CD4-positive, alpha-beta T cell treated with Interleukin-10 for 1 hour (primary cell): Measurements from ENCODE around the gene ULK2.

Source experiments
- DNase-seq: peaks from one replicate; pipeline ENCODE4 v3.0.0-alpha.2; 2020

Gene ULK2

GRCh38 chr17:19744922-19745757, 122.6 kb downstream of the ULK2 start:
- peak; percentile 83 for DNase-seq

DNA sequence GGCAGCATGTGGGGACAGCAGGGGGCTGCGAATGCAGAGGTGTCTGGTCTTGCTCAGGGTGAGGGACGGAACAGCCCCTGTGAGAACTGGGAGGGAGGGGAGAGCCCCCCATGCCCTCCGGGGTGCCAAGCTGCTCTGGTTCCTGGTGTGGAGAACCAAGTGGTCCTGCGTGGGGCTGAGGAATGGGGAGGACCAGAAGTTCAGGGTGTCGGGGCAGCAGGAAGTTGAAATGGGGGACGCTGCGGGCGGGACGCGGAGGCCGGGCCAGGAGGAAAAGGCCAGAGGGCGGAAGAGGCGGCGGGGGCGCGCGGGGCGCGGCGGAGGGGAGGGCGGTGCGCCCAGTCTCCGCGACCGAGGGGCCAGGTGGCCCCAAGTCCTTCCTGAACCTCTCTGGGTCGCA, 123.2 kb downstream of the ULK2 start:
- DNase-seq: no peak

GRCh38 chr17:19743101-19744100, 124.3 kb downstream of the ULK2 start:
- DNase-seq: no peak

DNA sequence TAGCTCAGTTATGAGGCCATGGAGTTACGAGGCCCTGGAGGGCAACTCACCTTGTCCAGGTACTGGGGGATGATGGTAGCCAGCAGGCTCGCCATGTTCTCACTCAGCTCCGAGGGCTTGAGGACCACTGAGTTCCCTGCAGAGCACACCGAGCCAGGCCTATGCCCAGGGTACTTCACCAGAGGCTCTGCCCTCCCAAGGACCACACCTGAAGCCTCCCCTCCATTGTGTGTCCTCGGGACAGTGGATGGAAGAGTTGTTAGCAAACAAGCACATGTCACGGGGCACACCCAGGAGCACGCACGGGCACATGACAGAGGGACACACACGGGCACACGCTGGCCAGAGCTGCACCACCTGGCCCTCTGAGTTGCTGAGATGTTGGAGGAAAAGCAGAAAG, 125.2 kb downstream of the ULK2 start:
- DNase-seq: no peak

DNA sequence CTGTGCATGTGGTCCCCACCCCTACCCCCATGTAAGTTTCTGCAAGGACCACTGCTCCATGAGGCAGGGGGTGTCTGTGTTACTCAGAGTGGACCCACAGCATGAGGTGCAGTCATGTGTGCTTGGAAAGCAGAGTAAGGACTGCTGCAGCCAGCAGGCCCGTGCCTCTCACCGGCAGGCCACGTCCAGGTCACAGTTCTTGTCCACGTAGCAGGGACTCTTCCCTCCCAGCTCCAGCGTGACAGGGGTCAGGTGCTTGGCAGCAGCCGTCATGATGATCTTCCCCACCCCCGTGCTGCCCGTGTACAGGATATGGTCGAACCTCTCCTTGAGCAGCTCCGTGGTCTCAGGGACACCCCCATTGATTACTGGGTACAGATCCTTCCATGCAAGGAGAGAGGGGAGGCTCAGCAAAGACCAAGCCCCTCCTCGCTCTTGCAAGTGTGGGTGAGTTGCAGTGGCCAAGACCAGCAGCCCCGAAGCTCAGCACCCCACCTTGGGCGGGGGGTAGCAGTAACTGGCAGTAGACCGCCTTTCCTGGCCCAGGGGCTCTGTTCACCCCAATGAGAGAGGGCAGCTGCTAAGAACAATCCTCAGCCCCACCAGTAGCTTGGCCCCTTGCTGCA, 125.8 kb downstream of the ULK2 start:
- no peak for DNase-seq

DNA sequence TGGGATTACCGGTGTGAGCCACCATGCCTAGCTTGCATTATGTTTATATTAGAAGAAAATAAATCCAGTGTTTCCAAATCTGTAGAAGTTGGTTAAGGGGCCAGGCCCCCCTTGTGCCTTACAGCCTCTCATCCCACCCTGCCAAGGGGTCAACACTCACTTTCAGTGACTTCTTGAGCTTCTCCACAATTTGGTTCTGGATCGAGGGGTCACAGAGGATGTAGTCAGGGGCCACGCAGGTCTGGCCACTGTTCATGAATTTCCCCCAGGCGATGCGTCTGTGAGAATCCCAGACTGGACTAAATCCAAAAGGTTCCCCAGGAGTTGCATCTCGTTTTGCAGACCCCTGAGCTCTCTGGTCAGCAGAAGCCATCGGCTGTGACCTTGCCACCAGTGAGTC, 126.8 kb downstream of the ULK2 start:
- no peak for DNase-seq

DNA sequence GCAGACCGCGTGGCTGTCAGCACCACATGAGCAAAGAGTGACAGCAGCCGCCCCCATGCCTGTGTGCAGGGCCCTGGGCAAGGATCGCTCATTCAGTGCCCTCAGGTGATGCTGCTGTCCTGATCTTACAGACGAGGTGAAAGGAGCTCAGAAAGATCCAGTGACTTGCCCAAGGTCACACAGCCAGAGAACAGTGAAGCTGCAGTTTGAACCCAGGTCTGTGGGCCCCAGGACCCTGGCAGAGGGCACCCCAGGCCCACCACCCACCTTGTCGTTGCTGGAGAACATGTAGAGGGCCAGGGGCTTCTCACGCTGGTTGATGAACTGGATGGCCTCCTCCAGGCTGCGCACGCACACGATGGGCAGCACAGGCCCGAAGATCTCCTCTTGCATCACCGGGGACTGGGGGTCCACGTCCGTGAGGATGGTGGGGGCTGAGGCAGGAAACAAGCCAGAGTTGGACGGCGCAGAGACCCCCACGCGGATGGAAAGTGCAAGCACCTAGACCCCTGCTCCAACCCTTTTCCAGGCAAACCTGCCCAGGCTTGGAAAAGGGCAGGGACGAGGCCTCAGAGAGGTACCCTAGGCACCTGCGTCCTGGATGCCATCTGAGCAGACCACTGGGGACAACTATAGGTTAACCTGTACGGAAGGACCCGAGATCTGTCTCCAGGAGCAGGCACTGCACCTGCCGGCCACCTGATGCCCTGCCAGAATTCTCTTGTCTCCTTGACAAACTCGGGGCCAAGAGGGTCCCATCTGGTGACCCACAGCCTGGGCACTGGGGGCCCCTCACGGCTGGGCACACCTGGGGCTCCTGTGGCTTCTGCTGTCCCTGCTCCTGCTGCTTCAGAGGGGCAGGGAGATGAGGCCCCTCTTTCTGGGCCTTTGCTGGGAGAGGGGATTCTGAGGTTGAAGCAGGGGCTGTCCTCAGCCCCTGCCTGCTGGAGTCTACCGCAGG, 128.2 kb downstream of the ULK2 start:
- DNase-seq: no peak

DNA sequence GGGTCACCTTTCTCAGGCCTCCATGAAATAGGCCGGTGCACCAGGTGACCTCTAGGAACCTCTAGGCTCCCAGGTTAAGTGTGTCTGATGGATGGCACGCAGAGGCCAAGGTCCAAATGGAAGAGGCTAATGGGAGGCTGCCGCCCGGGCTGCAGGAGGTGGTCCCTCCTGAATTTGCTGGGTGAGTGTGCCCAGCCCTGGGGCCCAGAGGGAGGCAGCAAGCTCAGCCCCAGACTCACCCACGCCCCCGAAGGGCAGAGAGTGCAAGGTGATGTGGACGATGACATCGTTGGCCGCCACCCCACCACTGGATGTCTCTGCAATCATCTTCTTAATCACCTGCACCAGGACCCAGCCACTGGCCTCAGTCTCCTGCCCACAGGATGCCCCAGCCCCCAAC, 129.0 kb downstream of the ULK2 start:
- no peak for DNase-seq

- DNase-seq: no peak
Measured at GRCh38 chr17:19738073-19738449, 129.7 kb downstream of the ULK2 start.

DNA sequence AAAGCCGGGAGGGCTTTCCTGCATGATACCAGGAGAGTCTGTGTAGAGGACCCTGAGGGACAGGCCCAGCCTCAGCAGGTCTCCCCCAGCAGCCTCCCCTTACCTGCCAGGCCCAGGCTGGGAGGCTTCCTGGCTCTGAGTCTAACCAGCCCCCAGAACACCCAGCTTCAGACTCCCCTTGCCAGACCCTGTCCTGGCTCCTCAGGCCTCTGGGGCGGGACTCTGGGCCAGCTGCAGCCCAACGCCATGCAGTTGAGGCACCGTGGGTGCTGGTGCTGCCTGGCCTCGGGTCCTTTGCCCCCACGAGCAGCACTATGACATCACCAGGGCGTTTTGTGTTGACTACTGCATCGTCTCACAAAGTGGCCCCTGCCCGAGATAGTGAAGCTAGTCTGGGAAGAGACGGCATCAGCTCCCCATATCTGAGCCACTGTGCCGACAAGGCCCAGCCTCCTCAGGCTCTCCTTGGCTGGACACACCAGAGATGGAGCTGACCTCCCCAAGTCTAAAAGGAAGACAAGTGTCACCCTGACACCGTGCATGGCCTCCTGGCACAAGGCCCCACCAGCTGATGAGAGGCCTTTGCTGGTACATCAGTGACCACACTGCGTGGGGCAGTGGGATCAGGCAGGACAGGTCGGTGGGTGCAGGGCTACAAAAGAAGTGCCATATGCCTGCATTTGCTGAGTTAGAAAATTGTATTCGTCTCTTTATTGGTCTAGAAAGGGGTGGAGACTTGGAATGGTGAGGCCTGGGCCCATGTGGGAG, 130.2 kb downstream of the ULK2 start:
- DNase-seq: no peak

GRCh38 chr17:19736071-19736470, 131.7 kb downstream of the ULK2 start:
- no peak for DNase-seq

DNA sequence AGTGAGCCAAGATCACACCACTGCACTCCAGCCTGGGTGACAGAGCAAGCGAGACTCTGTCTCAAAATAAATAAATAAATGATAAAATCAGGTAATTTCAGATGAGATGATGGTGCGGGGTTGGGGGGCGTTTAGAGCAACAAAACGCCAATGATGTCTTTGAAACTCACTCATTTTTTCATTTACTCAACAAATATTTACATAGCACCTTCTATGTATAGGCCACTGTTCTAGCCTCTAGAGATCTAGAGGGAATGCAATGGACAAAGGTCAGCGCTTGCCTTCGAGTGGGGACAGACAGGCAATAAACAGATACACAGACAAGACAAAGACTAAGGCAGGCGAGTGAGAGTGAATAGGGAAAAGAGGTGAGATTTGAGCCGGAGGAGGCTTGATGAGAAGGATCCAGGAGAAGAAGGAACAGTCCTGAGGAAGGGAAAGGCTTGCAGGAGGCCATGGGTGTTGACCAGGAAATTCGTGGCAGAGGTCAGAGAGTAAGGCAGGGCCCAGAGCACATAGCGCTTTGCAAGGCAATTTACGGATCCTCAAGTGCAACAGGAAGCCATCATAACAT, 133.7 kb downstream of the ULK2 start:
- no peak for DNase-seq

DNA sequence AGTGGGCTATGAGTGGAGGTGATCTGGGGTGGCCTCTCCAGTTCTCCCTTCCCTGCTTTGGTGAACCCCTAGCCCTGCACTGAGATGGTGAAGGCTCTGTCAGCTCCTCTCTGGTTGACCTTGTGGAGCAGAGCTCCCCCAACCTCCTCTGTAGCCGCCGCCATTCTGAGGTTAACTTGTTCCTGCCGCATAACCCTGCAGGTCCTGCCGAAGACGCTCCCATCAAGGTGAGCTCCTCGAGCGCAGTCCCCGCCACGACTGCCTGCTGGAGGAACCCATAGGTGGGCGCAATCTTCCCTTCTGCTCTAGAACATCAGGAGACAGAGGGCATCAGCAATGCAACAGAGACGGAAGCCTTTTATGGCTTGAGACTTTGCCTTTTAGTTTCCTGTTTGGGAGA, 136.1 kb downstream of the ULK2 start:
- DNase-seq: no peak

- no peak for DNase-seq
Measured at GRCh38 chr17:19730843-19731242, 136.9 kb downstream of the ULK2 start.

DNA sequence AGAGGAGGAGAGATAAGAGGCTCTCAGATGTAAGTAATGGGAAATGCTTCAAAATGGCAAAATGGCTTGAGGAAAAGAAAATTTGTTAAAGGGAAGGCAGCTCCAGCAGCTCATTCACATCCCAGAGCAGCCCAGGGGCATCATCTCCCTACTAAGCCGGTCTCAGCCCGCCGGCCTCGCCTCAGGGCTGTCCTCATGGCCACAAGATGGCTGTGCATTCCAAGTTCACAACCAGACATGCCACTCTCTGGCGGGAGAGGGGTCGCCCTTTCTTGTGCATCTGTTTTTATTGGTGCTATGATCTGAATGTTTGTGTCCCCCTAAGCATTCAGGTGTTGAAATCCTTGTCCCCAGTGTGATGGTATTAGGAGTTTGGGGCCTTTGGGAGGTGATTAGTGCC, 137.8 kb downstream of the ULK2 start:
- no peak for DNase-seq

DNA sequence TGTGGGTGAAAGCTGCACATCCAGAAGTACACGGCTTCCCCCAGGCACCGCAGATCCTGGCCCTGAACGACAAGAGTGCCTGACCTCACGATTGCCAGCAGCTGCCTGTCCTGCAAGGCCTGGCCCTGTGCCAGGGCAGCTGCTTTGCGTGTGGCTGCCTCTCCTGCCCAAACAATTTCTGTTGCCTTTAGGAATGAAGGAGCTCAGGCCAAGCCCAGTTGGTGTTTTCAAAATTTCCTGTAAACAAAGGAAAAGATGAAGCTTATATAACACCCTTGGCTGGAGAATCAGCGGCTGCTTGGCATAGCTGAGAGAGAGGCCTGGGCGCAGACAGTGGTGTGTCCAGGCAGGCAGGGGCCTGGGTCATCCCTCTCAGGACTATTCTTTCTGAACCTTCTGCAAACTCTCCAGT, 139.6 kb downstream of the ULK2 start:
- no peak for DNase-seq

DNA sequence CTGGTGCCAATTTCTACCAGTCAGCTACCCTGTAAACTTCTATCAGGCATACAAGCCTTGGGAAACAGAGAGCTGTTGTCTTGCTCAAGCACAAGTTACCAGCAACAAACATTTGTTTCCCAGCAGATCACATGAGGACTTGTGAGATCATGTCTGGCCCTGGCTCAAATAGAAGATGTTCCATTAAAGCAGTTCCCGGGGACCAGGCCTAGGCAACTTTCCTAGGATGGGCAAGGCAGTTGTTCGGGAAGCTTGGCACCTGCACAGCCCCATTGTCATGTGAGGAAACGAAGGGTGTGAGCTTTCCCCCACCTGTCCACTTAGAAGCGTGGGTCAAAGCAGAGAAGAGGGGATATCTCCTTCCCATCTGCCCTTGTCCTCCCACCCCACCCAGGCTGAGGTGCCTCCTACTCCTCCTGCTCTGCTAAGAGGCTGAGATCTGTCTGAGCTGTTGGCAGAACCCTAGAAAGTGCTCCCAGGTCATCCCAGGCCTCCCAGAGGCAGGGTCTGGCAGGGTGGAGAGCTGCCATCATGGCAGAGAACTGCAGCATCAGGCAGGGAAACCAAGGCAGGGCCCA, 140.1 kb downstream of the ULK2 start:
- no peak for DNase-seq

DNA sequence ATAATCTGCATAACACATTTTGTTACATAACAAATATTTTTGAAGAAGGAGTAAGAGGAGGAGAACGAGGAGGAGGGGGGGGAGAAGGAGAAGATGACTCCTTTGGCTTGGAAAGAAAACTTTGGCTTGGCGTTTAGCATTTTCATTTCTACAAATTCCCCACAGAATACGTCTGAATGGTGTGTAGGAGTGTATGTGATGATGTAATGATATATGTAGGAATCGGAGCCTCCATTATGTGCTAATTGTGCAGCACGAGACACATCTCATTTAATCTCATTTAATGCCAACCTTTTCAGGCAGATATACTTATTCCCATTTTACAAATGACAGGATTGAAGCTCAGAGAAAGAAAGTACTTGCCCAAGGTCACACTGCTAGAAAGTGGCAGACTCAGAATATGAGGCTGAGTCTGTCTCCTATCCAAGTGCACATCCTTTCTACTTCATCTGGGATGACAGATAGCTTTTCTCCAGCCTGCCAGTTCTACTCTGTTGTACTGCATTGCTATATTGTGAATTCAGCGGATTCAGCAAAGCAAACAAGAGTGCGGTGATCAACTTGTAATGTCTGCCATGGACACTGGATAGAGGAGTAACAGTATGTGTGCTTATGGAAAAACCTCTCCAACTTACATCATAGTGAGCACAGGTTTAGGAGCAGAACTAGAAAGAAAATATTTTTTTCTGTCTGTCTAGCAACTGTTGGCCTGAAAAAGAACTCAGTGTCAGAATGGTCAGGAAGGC, 140.9 kb downstream of the ULK2 start:
- DNase-seq: no peak

GRCh38 chr17:19725486-19725885, 142.2 kb downstream of the ULK2 start:
- DNase-seq: no peak
